ENCODE measurements around the gene DDX41.

GRCh38 chr5:177468685-177469628 lies 47.8 kb downstream of the DDX41 start:
- TF ChIP-seq POLR2A (IDR thresholded peaks at IDR 0.05): no peak
- no peak for TF ChIP-seq CTCF (IDR thresholded peaks at IDR 0.05)

Measured in esophagus squamous epithelium (tissue), 4 donors.